Erythroblast (primary cell): ENCODE data around the gene CLDN14.

ENCODE experiments used
- GATA1 ChIP-seq: IDR thresholded peaks from 2 replicates; pipeline ENCODE4 v1.6.1; 2011; ENCODE audit warnings: low read depth, mild to moderate bottlenecking, control low read depth, low read length, moderate library complexity
- POLR2A ChIP-seq: IDR thresholded peaks from 2 replicates; pipeline ENCODE4 v1.6.1; 2011; ENCODE audit warnings: mild to moderate bottlenecking, low read length

DNA sequence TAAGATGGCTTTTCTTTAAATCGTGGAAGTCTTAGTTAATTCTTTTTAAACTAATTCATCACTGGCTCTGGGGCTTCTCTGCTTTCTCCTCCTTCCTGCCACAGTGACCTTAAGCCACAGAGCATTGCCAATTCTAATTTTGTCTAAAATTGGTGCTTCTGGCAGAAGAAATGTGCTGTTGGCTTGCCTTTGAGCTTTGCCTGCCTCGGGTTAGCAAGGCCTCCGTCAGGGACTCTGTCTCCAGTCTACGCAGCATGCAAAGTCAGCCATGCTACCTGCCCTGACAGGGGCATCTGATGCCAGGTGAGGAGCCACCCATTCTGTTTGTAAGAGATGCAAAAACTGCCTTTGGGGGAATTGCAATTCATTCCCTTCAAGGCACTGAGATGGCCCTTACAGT, 25.2 kb downstream of the CLDN14 start:
- TF ChIP-seq POLR2A (no peak), GATA1 (no peak)
